Activated CD4-positive, alpha-beta T cell treated with anti-CD3 and anti-CD28 coated beads, Interleukin-2, amount 50 U/mL, for 16 hours (primary cell): ENCODE measurements around the gene PPM1F.
"Not testable (repeated sequence)": the region's sequence is repeated elsewhere in the genome, so short reads cannot be mapped to it uniquely, and the experiment has no call there.

Experiments used
- DNase-seq: peaks from one replicate; pipeline ENCODE4 v3.0.0-alpha.2; 2020

The PPM1F gene

DNA sequence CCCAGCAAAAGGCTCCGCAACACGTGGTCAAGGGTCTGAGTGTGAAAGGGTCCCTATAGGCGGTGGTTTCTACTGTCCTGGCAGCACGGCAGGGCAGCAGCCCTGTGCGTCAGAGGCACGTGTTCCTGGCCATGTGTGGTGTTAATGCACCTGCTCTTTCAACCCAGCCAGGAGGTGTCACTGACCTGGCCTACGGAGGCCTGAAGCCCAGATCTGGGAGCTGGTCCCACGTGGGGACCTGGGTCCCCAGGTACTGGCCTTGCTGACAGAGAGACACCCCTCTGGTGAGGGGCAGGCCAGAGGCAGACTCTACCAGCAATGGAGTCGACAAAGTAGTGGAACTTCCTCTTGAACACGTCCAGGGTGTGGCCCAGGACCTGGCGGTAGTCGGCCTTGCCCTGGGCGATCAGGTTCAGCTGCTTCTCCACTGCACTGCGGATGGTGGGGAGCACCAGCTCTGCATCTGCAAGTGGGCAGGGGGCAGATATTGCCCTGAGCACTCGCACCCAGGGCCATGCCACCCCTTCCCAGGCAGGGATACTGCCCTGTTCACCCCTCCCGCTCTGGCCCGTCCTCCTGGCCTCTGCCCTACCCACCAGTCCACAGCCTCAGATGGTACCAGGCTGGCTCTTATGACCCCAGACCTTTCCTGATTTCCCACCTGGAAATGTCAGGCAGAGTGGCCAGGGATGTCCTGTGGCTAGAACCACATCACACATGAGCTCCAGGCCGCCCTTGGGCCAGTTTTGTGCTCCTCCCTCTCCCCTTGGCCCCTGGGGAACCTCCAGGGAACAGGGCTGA is 6.8 kb upstream of the PPM1F start:
- DNase-seq = no peak

DNA sequence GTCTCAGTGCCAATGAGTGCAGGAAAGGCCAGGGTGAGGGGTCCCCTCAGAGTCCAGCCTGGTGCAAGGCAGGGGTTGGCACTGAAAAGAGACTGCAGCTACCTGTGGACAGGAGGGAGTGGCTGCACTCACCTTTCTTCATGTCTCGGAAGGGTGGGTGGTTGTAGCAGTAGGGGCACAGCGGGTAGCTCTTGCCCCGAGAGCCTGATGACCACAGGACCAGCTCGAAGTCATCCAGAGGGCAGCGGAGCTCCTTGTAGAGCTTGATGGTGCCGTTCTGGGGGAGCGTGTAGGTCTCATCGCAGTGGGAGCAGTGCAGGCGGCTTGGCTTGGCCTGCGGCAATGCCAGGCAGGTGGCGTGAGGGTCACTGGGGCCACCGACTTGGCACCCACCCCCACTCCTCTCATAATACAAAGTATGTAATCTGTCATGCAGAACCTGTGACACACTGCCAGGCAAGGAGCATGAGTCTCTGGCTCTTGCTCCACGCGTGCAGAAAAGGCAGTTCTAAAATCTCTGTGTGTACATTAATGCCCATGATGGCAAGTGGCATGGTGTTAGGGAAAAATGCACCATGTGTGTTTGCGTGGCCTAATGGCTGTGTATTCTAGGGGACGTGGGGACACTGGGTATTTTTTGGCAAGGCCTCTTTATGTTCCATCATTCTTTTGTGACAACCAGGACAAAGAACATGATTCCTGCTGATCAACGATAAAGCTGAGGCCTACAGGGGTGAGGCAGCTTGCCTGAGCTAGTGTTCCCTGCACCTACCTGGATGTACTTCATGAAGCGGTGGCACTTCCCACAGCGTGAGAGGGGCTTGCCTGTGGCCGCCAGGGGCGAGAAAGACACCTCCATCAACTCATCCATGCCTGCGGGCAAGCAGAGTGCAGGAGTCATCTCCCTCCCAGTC is 6.0 kb upstream of the PPM1F start:
- no peak for DNase-seq

DNA sequence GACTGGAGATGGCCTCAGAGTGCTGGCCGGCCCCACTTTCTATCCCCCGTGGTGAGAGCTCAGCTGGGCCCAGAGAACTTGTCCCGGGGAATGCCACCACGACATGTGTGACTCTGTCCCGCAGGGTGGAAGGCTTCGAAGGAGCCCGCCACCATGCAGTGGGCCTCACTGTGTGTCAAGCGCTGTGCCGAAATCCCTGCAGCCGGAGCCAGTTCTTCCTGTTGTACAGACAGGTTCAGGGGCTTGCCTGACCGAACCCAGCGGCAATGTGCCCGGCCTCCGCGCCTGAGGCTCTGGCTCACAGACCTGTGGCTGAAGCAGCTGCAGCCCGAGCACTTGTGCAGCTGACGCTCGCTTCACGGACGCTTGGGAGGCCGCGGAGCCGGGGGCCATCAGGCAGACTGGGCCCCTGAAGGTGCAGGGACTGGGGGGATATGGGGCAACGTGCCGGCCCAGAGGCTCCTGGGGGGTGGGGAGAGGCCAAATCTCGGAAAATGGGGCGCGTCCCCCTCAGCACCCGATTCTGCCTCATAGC is 650 bp downstream of the PPM1F start:
- DNase-seq = no peak

DNA sequence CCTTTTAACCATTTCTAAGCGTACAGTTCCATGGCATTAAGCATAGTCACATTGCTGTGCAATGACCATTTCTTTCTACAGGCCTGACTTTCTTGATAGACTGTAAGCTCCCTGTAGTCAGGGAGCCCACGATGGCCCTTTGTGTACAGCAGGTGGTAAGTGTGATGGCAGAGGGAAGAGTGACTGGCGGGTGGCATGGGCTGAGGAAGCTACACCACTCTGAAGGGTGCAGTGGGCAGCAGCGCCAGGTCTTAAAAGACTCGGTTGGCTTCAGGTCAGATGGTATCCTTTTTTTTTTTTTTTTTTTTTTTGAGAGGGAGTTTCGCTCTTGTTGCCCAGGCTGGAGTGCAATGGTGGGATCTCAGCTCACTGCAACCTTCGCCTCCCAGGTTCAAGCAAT is 1.6 kb downstream of the PPM1F start:
- no peak for DNase-seq

DNA sequence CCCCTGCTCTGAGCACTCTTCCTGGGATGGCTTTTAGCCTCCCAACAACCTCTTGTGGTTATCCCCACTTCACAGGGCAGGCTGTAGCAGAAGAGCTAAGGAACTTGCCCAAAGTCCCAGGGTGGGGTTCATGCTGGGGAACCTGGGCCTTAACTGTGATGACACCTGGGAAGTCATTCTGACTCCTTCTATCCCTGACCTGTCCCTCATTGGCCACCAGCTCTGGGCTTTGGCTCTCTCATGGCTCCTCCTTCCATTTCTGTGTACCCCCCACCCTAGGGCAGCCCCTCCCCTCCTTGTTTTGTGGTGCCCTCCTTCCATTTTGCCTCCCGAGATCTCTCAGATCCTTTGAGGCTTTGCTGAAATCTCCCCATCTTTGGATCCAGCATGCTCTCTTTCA is 2.7 kb downstream of the PPM1F start:
- DNase-seq = no peak

DNA sequence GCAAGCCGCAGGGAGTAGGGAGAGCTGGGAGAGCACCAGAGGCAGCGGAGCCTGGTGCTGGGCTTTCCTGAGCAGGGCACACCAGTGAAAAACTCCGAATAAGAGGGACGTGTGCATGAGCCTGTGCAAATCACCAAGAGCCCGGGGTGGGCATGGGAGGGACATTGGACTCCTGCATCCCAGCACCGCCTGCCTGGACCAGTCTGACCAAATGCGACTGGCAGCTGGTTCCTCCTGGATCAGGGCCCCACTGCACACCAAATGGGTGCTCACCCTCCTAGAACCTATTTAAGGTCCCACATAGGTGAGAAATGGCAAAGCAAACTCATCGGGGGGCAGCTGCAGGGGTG is 3.1 kb downstream of the PPM1F start:
- no peak for DNase-seq

DNA sequence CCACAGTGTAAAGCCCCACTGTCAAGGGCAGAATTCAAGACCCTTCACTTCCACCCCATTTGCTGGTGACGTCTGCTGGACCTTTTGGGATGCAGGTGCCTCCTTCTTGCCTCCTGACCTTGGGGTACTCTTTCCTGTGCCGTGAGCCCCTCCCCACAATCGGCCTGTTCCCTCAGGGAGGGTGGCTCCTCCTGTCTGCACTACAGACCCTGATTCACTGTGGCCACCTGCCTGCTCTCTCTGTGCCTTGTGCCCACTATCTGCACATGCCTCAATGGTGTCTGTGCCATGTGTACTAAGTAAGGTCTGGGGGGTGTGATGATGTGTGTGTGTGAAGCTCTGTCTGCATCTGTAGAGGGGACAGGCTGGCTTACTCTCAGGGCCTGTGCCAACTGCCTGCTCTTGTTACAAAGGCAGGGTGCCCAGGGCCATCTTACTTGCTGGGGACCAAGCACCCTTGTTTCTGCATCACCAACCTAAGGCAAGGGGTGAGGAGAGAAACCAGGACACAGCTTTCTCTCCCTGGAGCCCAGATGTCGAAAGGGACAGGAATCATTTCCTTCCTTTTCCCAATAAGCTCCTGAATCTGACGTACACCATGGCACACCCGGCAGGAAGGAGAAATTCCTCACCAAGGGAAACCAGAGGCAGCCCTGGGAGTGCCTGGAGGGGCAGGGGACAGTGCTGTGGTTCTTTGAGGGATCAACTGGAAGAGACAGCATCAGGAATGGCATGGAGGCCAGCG is 3.7 kb downstream of the PPM1F start:
- no peak for DNase-seq

DNA sequence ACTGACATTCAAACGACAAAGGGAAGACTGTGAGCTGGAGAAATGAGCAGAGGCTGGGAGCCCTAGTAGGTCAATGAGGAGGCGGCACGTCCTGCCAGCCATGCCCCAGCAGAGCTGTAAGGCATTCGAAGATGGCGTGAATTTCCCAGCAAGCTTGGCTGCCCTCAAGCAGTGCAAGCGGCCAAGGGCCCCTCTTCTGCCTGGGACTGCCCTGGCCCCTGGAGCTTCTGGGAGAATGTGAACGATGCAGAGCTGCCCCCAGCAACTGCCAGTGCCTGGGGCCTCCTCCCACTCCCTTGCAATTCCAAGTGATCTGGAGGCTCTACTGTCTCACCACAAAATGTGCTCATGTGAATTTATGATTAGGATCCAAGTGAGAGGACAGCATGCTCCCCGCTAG is 4.3 kb downstream of the PPM1F start:
- DNase-seq = no peak

DNA sequence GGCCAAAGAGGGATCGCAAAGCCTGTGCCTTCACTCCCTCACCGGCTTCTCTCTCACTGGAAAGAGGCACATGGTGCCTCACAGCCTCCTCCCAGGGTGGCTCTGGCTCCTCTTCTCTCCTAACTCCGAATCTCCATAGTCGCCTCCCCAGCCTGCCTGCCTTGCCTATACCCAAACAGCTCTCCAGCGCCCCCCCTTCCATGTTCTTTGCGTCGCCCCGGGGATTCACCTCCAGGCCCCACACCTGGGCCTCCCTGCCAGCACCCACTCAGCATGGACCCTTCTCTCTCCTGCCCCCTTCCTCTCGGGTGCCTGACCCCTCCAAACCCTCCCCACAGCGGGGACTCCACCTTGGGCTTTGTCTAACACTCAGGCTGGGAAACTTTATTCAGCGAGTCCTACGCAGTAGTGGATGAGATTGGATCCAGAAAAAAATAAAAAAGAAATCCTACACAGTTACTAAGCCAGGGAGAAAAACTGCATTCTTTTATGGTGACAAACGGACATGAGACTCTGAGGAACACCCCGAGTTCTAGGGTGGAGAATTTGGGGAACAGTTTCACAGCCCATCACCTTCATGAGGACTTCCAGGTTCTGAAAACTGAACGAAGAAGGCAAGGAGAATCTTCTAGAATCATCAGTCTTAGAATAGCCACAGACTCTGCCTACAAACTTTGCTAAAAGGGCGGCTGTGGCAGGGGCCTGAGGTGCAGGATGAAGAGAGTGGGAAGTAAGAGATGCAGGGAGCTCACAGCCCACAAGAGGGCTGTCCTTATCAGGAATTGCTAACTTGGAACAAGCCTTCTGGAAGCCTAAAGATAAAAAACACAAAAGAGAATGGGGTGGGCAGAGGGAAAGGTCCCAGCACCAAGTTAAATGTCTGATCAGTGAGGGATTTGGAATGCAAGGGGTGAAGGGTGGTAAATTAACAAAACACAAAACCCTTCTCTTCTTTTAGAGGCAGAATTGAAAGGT is 5.3 kb downstream of the PPM1F start:
- no peak for DNase-seq

DNA sequence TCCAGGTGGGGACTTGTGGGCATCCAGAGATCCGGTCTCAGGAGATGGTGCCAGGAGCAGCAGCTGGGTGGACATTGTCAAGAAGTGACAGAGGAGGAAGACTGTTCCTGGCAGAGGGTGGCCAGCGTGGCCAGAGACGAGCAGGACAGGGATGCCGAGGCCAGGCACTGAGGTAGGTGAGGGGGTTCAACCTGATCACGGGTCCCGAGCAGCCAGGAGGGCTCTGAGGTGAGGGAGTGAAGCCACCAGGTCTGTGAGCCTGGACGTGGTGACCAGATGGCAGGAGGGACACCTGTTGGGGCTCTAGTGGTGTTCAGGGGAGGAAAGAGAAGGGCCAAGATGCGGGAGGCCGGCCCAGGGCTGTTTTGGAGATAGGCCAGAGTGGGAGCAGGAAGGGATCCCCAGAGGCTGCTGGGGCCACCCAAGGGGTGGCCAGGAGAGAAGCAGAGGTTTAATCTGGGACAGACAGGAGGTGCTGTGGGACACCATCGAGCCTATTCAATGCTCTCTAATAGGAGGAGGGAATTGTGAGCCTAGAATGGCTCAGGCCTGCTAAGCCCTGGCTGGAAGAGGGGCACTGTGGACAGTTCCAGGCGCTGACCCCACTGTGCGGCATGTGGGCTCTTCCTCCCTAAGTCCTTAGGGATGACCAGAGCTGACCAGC is 6.3 kb downstream of the PPM1F start:
- DNase-seq = no peak

DNA sequence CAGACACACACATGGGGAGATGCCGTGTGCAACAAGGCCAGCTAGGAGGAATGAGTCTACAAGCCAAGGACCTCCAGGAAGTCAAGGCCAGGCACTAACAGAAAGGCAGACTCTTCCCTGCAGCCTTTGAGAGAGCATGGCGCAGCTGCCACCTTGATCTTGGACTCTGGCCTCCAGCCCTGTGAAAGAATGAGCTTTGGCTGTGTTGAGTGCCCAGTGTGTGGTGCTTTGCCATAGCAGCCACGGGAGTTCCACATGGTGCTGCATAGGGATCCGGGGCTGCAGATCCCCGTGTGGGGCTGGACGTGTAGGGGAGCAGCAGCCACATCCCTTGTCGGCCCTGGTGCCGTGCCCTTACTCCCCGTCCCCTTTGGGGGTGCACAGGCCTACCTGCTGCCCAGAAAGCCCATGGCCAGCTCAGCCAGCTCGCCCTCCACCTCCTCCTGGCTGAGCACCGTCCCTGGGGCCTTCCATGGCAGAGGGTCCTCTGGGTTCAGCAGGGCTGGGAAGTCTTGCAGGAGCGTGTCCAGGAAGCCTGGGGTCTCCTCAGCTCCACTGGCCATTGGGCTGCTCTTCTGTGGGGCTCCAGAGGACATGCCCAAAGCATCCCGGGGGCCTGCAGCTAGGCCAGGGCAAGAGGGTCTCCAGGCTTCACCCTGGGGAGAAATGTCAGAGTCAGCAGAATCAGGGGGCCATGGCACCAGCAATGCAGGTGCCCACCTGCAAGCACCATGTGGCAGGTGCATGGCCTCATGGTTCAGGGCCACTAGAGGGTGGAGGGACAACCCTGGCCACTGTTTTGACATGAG is 7.0 kb downstream of the PPM1F start:
- no peak for DNase-seq

DNA sequence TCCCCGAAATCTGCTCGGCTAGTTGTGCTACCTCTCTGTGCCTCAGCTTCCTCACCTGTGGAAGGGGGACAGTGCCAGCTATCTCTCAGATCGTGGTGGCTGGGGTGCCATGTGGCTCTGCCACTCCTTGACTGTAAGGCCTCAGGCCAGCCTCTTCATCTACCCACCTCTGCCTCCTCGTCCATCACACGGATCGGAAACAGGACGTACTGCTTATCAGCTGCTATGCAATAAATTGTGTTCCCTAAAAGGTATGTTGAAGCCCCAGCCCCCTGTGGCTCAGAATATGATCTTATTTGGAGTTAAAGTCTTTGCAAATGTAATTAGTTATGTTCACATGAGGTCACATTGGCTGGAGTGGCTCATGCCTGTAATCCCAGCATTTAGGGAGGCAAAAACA is 7.8 kb downstream of the PPM1F start:
- no peak for DNase-seq

DNA sequence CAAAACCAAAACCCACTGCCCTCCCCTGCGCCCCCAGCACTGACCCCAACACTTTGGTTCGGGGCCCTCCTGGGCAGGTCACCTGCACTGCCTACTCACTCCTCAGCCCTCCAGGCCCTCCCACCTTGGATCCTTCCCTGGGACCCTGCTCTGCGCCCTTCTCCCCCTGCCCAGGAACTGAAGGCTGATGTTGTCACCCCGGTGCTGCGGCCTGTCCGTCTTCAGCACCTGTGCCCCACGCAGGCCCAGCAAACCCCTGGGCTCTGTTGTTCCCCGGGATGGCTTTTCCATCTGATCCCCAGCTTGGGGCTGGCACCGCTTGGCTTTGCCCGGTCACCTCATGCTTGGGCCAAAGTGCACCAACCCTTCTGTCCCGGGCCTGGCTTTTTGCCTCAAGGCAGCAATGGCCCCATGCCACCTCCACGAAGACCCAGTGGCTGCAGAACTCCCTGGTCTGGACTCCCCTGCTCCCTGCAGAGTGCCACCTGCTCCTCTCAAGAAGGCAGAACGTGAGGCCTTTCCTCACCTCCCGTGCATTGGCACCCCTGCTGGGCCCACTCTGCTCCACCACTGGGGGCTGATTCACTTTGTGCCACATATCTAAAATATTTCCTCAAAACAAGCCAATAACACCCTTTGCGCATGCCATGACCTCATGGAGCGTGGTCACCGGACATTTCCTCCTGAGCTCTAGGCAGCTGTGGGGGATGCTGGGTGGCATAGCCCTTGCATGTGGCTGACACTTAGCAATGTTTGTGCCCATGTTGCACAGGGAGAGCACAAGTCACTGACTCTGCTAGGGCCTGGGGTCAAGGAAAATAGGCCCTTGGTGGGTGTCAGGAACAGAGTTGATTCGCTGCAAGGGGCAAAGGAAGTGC is 8.8 kb downstream of the PPM1F start:
- no peak for DNase-seq

DNA sequence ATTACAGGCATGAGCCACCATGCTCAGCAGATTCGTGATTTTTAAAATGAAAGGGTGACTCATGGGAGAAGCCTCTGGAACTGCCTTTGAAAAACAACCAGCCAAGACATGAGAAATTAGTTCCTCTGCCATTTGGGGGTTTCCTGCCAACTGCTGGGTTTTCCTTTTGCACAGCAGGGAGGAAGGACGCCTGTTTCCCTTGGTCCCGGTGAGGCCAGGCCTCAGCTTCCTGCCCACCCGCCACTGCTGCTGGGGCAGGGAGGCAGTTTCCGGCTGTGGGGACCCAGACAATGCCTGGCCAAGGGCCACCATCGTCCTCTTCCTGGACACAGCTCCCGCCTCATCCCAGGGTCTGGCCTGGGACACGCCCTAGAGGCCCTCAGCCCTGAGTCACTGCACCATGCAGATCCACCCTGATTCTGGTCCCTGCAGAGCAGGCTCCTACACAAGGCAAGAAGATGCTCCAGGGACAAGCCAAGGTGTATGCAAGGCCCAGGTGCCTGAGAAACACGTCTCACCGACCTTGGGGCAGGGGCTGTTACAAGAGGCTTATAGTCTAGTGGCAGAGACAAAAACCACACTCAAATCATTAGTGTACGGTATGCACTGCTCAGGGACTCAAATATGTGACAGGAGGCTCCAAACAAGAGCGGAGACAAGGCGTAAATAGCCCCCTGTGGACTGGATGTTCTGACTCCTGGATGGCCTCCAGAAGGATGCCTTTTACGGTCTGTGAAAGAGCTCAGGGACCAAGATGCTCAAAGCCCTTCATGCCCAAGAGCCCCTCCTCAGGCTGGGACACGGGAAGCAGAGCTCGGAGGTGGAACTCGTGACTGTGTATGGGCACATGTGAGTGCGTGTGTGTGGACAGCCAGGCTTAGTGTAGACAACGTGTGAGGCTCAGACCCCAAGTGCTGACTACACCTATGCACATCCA is 10.0 kb downstream of the PPM1F start:
- peak; percentile 46 for DNase-seq

DNA sequence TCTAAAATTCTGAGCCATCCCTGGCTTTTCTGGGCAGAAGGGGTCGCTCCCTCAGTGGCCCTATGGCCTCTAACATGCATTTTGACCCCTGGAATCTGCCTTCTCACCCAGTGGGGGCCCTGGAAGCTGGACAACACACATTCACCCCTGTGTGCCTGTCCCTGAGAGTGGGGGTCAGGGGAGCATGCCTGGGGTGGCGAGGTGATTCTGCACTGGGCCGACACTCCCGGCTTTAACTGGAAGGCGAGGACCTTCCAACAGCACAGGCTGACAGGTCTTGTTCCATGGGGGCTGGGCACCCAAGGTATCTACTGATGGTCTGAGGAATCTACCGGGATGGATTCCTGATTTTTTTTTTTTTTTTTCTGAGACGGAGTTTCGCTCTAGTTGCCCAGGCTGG is 10.7 kb downstream of the PPM1F start:
- DNase-seq = no peak

DNA sequence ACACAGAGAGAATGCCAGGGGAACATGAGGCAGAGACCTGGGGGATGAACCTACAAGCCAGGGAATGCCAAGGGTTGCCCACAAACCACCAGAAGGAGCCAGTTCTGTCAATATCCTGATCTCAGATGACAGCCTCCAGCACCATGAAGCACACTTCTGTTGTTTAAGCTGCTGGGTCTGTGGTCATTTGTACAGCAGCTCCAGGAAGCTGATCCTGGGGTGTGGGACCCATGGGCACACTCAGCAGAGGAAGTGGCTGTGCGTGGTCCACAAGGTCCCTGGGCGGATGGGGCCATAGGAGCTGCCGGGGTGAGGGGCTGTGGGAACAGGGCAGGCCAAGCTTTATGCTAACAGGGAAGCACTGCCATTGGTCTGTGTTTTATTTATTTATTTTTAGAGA is 12.1 kb downstream of the PPM1F start:
- DNase-seq = no peak

DNA sequence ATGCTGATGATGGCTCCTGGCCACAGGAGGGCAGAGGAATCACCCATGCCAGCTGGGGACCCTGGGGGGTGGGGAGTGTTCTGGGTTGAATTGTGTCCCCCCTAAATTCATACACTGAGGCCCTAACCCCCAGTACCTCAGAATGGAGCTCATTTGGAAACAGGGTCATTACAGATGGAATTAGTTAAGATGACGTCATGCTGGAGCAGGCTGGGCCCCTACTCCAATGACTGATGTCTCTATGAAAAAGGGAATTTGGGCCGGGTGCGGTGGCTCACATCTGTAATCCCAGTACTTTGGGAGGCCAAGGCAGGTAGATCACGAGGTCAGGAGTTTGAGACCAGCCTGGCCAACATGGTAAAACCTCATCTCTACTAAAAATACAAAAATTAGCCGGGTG is 12.7 kb downstream of the PPM1F start:
- not testable (repeated sequence) for DNase-seq

DNA sequence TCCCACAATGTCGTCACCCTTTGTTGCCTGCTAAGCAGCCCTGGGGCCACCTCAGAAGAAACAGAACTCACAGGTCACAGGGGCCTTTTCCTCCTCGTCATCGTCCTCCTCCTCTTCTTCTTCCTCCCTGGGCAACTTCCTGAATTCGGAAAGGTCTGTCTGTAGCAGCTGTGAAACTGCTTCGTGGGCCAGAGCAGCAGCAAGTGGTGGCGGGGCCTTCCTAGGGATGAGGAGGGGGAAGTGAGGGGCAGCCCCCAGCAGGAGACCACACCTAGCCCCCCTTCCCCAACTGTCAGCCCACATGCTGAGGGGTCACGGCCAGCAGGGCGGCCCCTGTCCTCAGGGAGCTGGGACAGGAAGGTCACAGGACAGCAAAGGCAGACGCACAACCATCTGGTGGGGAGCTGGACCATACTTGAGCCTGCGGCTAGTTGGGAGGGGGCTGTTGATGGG is 13.2 kb downstream of the PPM1F start:
- no peak for DNase-seq
